B cell (primary cell): ENCODE measurements around the gene VPS54.

Source experiments
- EZH2 ChIP-seq: IDR thresholded peaks from 2 replicates; pipeline ENCODE4 v1.6.1; 2012; ENCODE audit warnings: borderline replicate concordance, low read depth, mild to moderate bottlenecking, moderate library complexity, low read length; ENCODE audit not compliant: insufficient read depth, poor library complexity, severe bottlenecking
- TF ChIP-seq, protein P1 (sequence below): fragments of 200-600 bp; IDR thresholded peaks from one replicate; pipeline ENCODE4 v1.8.0; 2022; ENCODE audit warnings: antibody characterized with exemption, mild to moderate bottlenecking

DNA sequence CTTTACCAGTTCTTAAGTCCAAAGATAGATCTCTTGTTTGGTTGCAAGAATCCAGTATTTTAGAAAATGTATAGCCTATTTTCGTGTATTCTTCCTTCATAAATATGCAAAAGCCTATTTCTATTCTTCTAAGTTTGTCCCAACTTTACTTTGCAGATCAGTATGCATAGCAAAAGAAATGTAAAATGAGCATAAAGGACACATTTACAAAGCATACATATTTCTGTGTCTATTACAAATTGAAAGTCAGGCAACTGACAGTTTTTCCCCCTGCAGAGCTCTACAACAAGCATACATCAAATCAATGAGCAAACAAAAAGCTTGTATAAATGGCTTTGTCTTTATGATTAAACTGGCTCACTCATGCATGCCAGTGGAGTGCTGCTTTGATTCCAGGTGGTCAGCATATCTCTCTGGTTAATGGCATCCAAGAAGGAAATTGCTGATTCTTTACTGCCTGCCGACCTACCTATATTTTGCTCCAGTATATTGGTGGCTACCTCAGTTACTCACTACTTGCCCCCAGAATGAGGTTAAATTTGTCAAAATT, 10.0 kb upstream of the VPS54 start:
- TF ChIP-seq, protein P1, sequence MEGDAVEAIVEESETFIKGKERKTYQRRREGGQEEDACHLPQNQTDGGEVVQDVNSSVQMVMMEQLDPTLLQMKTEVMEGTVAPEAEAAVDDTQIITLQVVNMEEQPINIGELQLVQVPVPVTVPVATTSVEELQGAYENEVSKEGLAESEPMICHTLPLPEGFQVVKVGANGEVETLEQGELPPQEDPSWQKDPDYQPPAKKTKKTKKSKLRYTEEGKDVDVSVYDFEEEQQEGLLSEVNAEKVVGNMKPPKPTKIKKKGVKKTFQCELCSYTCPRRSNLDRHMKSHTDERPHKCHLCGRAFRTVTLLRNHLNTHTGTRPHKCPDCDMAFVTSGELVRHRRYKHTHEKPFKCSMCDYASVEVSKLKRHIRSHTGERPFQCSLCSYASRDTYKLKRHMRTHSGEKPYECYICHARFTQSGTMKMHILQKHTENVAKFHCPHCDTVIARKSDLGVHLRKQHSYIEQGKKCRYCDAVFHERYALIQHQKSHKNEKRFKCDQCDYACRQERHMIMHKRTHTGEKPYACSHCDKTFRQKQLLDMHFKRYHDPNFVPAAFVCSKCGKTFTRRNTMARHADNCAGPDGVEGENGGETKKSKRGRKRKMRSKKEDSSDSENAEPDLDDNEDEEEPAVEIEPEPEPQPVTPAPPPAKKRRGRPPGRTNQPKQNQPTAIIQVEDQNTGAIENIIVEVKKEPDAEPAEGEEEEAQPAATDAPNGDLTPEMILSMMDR = no peak
- TF ChIP-seq EZH2 = no peak
